PFSK-1 (cell line): ENCODE measurements around the gene LMO2.

ENCODE experiments used
- POLR2AphosphoS5 ChIP-seq: IDR thresholded peaks from 2 replicates; pipeline ENCODE4 v1.6.1; 2012; ENCODE audit warnings: low read depth, mild to moderate bottlenecking, control low read depth, low read length, moderate library complexity
- TF ChIP-seq, protein P1 (sequence below), 2 experiments: IDR thresholded peaks; 2 replicates each; pipeline versions ENCODE4 v1.6.1 to v1.8.0; 2011 to 2012; ENCODE audit warnings: low read depth in 2 of 2, low read length in 2 of 2, control low read depth in 1 of 2, inconsistent platforms in 1 of 2, mild to moderate bottlenecking in 1 of 2, moderate library complexity in 1 of 2; ENCODE audit not compliant: insufficient read depth in 1 of 2

DNA sequence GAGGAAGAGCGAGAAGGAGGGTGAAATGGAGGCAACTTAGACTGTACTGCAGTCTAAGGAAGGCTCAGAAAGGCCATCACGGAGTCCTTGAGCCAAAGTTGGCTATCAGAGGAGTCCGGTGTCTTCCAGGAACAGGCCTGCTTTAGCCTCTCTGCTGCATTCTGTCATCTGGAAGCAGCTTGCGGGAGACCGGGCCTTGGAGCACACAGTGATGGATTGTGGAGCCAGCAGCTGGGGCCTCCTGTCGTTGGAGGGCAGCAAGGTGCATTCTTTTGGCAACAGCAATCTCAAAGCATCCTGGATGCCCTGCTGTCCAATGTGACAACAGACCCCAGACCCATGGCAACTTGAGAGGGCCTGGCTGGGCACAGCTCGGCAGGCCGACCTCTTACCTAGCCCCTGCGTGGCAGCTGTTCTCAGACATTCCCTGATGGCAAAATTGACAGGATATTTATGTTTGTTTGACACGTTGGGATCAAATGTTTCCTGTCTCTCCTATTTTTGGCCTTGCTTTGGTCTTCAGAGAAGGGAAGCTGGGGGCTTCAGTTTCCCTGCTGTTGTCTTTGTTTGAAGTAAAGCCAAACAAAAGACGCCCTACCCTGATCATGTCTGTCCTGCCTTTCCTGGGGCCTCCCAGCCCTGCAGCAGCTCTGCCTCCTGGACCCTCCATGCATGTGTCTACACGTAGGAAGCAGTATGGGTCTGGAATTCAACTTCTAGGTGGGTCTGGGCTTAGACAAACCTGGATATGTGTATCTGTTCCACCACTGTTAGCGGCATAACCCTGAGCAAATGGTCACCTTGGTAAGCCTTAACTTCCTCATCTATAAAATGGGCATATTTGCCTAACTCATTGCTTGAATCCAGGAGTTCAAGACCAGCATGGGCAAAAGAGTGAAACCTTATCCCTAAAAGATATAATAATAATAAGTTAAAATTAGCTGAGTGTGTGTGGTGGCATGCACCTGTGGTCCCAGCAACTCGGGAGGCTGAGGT, 43.9 kb upstream of the LMO2 start:
- TF ChIP-seq POLR2AphosphoS5 = no peak
- TF ChIP-seq, protein P1, sequence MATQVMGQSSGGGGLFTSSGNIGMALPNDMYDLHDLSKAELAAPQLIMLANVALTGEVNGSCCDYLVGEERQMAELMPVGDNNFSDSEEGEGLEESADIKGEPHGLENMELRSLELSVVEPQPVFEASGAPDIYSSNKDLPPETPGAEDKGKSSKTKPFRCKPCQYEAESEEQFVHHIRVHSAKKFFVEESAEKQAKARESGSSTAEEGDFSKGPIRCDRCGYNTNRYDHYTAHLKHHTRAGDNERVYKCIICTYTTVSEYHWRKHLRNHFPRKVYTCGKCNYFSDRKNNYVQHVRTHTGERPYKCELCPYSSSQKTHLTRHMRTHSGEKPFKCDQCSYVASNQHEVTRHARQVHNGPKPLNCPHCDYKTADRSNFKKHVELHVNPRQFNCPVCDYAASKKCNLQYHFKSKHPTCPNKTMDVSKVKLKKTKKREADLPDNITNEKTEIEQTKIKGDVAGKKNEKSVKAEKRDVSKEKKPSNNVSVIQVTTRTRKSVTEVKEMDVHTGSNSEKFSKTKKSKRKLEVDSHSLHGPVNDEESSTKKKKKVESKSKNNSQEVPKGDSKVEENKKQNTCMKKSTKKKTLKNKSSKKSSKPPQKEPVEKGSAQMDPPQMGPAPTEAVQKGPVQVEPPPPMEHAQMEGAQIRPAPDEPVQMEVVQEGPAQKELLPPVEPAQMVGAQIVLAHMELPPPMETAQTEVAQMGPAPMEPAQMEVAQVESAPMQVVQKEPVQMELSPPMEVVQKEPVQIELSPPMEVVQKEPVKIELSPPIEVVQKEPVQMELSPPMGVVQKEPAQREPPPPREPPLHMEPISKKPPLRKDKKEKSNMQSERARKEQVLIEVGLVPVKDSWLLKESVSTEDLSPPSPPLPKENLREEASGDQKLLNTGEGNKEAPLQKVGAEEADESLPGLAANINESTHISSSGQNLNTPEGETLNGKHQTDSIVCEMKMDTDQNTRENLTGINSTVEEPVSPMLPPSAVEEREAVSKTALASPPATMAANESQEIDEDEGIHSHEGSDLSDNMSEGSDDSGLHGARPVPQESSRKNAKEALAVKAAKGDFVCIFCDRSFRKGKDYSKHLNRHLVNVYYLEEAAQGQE (IDR thresholded peaks at IDR 0.05; ENCODE audit: insufficient read depth in 1 of 2, low read depth in 2 of 2, low read length in 2 of 2) = no peak
